ENCODE measurements around the gene GABARAP. TPM values are rescaled to one million over a fixed set of nuclear protein-coding genes. Genes with fewer than 3 reads are reported as not detected.

Gene GABARAP
- polyA plus RNA-seq, 4 donors: 396 to 619 (median 451) TPM

DNA sequence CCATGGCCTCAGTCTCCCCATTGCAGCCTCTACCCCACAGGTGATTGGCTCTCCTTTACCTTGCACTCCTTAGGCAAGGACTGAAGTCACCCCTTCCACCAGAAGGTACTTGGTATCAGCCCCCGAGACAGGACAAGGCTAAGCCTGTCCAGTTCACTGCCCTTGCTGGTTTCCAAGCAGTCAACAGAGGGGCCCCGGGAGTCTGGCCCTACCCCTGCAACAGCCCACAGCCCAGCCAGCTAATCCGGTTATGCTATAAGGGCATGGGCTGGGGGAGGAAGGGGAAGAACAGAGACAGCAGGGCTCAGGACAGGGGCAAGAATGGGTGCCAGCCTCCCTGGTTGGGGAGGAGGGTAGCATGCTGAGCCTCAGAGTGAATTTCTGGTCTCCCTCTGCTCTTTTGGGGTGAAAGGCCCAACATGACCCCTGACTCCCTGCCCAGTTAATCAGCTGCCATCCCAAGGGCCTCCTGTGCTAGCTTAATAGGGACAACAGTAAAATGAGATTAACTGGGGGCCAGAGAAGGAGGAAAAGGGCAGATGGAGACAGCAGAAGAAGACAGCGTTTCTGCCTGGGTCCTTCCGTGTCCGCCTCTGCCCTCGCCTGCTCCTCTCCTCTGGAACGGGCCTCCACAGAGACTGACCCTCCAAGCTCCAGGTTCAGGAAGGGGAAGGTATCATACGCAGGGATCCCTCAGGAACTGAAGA, 33.3 kb downstream of the GABARAP start:
- no peak for DNase-seq (ENCODE audit: low read depth in 4 of 4, low spot score in 2 of 4)

GRCh38 chr17:7208027-7208571, 34.1 kb downstream of the GABARAP start:
- no peak for DNase-seq (ENCODE audit: low read depth in 4 of 4, low spot score in 2 of 4)

- DNase-seq (ENCODE audit: low read depth in 4 of 4, low spot score in 2 of 4): no peak
Measured at GRCh38 chr17:7207120-7208001, 34.9 kb downstream of the GABARAP start.

DNA sequence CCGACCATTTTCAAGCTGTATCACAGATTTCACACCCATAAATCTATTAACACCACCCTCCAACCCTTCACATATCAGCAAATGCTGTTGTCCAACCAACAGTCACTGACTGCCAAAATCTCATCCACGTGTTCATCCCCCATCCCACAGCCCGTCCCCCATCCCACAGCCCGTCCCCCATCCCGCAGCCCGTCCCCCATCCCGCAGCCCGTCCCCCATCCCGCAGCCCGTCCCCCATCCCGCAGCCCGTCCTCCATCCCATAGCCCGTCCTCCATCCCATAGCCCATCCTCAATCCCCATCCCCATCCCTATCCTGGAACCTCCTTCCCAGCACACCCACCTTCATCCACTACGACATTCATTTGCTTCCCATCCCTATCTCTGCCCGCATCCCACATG, 36.7 kb downstream of the GABARAP start:
- no peak for DNase-seq (ENCODE audit: low read depth in 4 of 4, low spot score in 2 of 4)

- DNase-seq (ENCODE audit: low read depth in 4 of 4, low spot score in 2 of 4): peak in 2 of 4 donors; percentile 74 to 78
Measured at GRCh38 chr17:7204828-7205461, 37.3 kb downstream of the GABARAP start.

GRCh38 chr17:7204336-7204735, 37.9 kb downstream of the GABARAP start:
- no peak for DNase-seq (ENCODE audit: low read depth in 4 of 4, low spot score in 2 of 4)

GRCh38 chr17:7203391-7203790, 38.9 kb downstream of the GABARAP start:
- DNase-seq (ENCODE audit: low read depth in 4 of 4, low spot score in 2 of 4): no peak

- no peak for DNase-seq (ENCODE audit: low read depth in 4 of 4, low spot score in 2 of 4)
Measured at GRCh38 chr17:7196651-7197401, 45.4 kb downstream of the GABARAP start.

DNA sequence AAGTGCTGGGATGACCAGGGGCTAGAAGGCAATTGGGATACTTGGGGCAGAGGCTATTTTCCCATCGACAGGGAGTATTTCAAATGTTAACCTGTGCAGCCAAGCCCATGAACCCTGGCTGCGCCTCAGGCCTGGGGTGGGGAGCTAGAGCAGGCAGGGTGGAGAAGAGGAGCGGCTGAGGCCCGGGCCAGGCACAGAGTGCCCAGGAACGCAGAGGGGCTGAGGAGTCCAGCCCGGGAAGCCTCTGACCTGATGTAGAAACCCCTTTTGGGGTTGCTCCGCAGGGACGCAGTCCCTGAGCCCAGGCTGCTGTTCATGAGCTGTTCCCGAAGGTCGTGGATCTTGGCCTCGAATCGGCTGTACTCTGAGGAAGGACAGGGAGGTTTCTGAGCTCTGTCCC, 46.3 kb downstream of the GABARAP start:
- no peak for DNase-seq (ENCODE audit: low read depth in 4 of 4, low spot score in 2 of 4)

- DNase-seq (ENCODE audit: low read depth in 4 of 4, low spot score in 2 of 4): no peak
Measured at GRCh38 chr17:7192271-7192937, 49.8 kb downstream of the GABARAP start.

DNA sequence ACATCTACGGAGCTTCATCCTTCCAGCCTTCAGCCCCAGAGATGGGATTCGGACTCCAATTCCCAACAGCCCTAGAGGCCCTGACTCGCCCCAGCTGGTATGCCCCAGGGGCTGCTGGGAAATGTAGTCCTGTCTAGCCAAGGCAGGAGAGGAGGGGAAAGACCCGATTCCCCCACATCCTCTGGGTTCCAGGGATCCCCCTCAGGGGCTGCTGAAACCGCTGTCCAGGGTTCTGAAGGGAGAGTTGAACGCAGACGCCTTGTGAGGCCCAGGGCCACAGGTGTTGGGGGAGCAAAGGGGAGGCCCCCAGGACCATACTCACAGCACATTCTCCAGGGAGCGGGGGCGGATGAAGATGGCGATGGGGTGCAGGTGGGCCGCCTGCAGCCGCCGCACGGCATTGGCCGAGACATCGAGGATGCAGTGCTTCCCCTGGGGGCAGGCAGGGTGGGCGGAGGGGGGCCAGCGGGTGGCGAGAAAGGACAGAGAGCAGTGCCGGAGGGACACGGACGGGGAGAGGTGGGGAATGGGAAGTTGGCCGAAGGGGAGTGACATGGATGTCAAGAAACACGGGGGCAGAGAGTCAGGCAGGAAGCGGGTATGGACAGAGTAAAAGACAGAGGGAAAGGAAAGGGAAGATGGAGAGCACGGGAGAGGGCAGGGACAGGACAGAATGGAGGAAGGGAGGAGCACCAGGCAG, 50.5 kb downstream of the GABARAP start:
- DNase-seq (ENCODE audit: low read depth in 4 of 4, low spot score in 2 of 4): no peak

DNA sequence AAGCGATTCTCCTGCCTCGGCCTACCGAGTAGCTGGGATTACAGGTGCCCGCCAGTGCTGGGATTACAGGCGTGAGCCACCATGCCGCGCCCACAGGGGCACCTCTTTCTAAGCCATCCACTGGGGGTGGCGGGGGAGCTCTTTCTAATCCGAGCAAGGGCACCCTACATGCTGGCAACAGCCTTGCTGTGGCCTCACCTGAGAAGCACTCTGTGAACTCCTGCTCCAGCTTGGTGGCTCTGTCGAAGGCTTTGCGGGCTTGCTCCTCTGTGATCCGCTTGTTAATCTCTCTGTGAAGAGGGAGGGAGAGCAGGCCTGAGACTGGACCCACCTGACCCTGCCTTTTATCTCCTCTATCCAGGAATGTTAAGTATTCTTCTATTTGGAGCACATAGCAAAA, 51.2 kb downstream of the GABARAP start:
- no peak for DNase-seq (ENCODE audit: low read depth in 4 of 4, low spot score in 2 of 4)

DNA sequence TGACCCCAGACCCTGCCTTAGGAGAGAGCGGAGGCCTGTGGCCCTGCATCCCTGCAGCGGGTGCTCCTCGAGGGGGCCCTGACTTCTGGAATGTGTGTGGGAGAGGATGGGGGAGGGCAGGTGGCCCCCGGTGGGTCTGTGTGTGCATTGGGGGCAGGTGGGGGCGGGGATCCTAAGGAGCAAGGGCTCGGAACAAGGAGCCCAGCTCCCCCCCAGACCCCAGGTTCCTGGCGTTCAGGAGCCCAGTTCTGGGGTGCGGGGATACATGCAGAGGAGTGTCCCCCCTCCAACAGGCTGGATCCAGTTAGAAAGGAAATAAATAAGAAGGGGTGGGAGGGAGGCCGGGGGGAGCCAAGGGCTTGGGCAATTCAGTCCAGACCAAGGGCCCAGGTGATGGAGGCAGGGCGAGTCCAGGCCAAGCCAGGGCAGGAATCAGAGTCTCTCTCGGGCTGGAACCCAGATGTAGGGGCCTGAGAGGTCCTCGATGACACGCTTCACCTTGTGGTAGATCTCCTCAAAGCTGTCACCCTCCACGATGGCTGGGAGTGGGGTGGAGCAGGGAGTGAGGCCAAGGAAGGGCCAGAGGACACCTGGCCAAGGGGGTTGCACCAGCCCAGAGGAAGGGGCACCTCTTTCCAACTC, 51.9 kb downstream of the GABARAP start:
- no peak for DNase-seq (ENCODE audit: low read depth in 4 of 4, low spot score in 2 of 4)

Other genes starting within 250 kb of the GABARAP start
- gene ALOX12, start 246.4 kb downstream of the GABARAP start, polyA plus RNA-seq (ENCODE audit: insufficient read length in 4 of 4): 1 to 10 TPM; 1.5 to 3.8 (median 2.7) TPM
- 100 to 1,000 TPM; 160 to 224 (median 185) TPM for gene RNASEK, start 229.8 kb downstream of the GABARAP start, polyA plus RNA-seq (ENCODE audit: insufficient read length in 4 of 4)
- 10 to 100 TPM; 21.3 to 27.0 (median 24.7) TPM for gene BCL6B, start 219.4 kb downstream of the GABARAP start, polyA plus RNA-seq (ENCODE audit: insufficient read length in 4 of 4)
- 1 to 10 TPM; 2.9 to 4.8 (median 3.5) TPM for gene SLC16A13, start 206.4 kb downstream of the GABARAP start, polyA plus RNA-seq (ENCODE audit: insufficient read length in 4 of 4)
- gene SLC16A11, start 198.4 kb downstream of the GABARAP start, polyA plus RNA-seq (ENCODE audit: insufficient read length in 4 of 4): under 1 TPM; 0.31 to 0.71 (median 0.49) TPM
- gene CLEC10A, start 162.2 kb downstream of the GABARAP start, polyA plus RNA-seq (ENCODE audit: insufficient read length in 4 of 4): 1 to 10 TPM; 1.1 to 2.3 (median 1.3) TPM
- gene ASGR2, start 127.6 kb downstream of the GABARAP start, polyA plus RNA-seq (ENCODE audit: insufficient read length in 4 of 4): 1 to 10 TPM; 1.1 to 3.2 (median 1.7) TPM
- gene ASGR1, start 63.1 kb downstream of the GABARAP start, polyA plus RNA-seq (ENCODE audit: insufficient read length in 4 of 4): 10 to 100 TPM in 1 of 4 donors, 1 to 10 TPM in 3; 6.3 to 10.1 (median 8.3) TPM
- gene DLG4, start 22.6 kb downstream of the GABARAP start, polyA plus RNA-seq (ENCODE audit: insufficient read length in 4 of 4): 10 to 100 TPM; 21.1 to 53.3 (median 39.1) TPM
- 100 to 1,000 TPM; 409 to 581 (median 511) TPM for gene ACADVL, start 22.5 kb downstream of the GABARAP start, polyA plus RNA-seq (ENCODE audit: insufficient read length in 4 of 4)
- 10 to 100 TPM; 47.7 to 78.0 (median 62.9) TPM for gene DVL2, start 7.9 kb downstream of the GABARAP start, polyA plus RNA-seq (ENCODE audit: insufficient read length in 4 of 4)
- gene PHF23, start 3.0 kb downstream of the GABARAP start, polyA plus RNA-seq (ENCODE audit: insufficient read length in 4 of 4): 10 to 100 TPM; 51.8 to 74.3 (median 60.9) TPM
- 100 to 1,000 TPM; 136 to 149 (median 141) TPM for gene CTDNEP1, start 9.3 kb upstream of the GABARAP start, polyA plus RNA-seq (ENCODE audit: insufficient read length in 4 of 4)
- 10 to 100 TPM; 43.7 to 61.9 (median 50.9) TPM for gene ELP5, start 9.8 kb upstream of the GABARAP start, polyA plus RNA-seq (ENCODE audit: insufficient read length in 4 of 4)
- gene CLDN7, start 20.0 kb upstream of the GABARAP start, polyA plus RNA-seq (ENCODE audit: insufficient read length in 4 of 4): 10 to 100 TPM; 47.1 to 59.9 (median 55.1) TPM
- 1 to 10 TPM; 2.2 to 2.8 (median 2.5) TPM for gene SLC2A4, start 39.3 kb upstream of the GABARAP start, polyA plus RNA-seq (ENCODE audit: insufficient read length in 4 of 4)
- 1 to 10 TPM; 2.5 to 5.3 (median 3.1) TPM for gene YBX2, start 52.2 kb upstream of the GABARAP start, polyA plus RNA-seq (ENCODE audit: insufficient read length in 4 of 4)
- gene EIF5A, start 65.2 kb upstream of the GABARAP start, polyA plus RNA-seq (ENCODE audit: insufficient read length in 4 of 4): 100 to 1,000 TPM; 286 to 397 (median 312) TPM
- 100 to 1,000 TPM in 1 of 4 donors, 10 to 100 TPM in 3; 88.7 to 115 (median 95.8) TPM for gene GPS2, start 72.9 kb upstream of the GABARAP start, polyA plus RNA-seq (ENCODE audit: insufficient read length in 4 of 4)
- gene NEURL4, start 86.9 kb upstream of the GABARAP start, polyA plus RNA-seq (ENCODE audit: insufficient read length in 4 of 4): 10 to 100 TPM; 25.4 to 39.7 (median 31.4) TPM
- 10 to 100 TPM in 2 of 4 donors, 1 to 10 TPM in 2; 7.3 to 10.9 (median 10.0) TPM for gene ACAP1, start 94.1 kb upstream of the GABARAP start, polyA plus RNA-seq (ENCODE audit: insufficient read length in 4 of 4)
- 10 to 100 TPM; 11.2 to 13.9 (median 12.5) TPM for gene KCTD11, start 109.7 kb upstream of the GABARAP start, polyA plus RNA-seq (ENCODE audit: insufficient read length in 4 of 4)
- gene TMEM95, start 112.7 kb upstream of the GABARAP start, polyA plus RNA-seq (ENCODE audit: insufficient read length in 4 of 4): not detected
- gene TNK1, start 138.6 kb upstream of the GABARAP start, polyA plus RNA-seq (ENCODE audit: insufficient read length in 4 of 4): 1 to 10 TPM; 3.1 to 7.9 (median 5.7) TPM
- gene PLSCR3, start 152.1 kb upstream of the GABARAP start, polyA plus RNA-seq (ENCODE audit: insufficient read length in 4 of 4): 10 to 100 TPM; 27.8 to 51.2 (median 41.2) TPM
- gene TMEM256, start 161.6 kb upstream of the GABARAP start, polyA plus RNA-seq (ENCODE audit: insufficient read length in 4 of 4): 100 to 1,000 TPM in 1 of 4 donors, 10 to 100 TPM in 3; 82.2 to 108 (median 90.2) TPM
- gene NLGN2, start 165.4 kb upstream of the GABARAP start, polyA plus RNA-seq (ENCODE audit: insufficient read length in 4 of 4): 10 to 100 TPM; 17.5 to 38.6 (median 30.2) TPM
- gene SPEM1, start 177.9 kb upstream of the GABARAP start, polyA plus RNA-seq (ENCODE audit: insufficient read length in 4 of 4): not detected
- under 1 TPM in 1 of 4 donors, not detected in 3; 0.06 TPM for gene SPEM2, start 183.2 kb upstream of the GABARAP start, polyA plus RNA-seq (ENCODE audit: insufficient read length in 4 of 4)
- gene SPEM3, start 186.4 kb upstream of the GABARAP start, polyA plus RNA-seq (ENCODE audit: insufficient read length in 4 of 4): not detected
- 1 to 10 TPM; 3.7 to 5.7 (median 4.8) TPM for gene TMEM102, start 193.0 kb upstream of the GABARAP start, polyA plus RNA-seq (ENCODE audit: insufficient read length in 4 of 4)
- gene FGF11, start 197.1 kb upstream of the GABARAP start, polyA plus RNA-seq (ENCODE audit: insufficient read length in 4 of 4): 1 to 10 TPM; 6.1 to 6.9 (median 6.4) TPM
- gene CHRNB1, start 202.6 kb upstream of the GABARAP start, polyA plus RNA-seq (ENCODE audit: insufficient read length in 4 of 4): 10 to 100 TPM; 10.3 to 10.8 (median 10.6) TPM
- gene ZBTB4, start 237.2 kb upstream of the GABARAP start, polyA plus RNA-seq (ENCODE audit: insufficient read length in 4 of 4): 10 to 100 TPM; 38.6 to 50.6 (median 44.2) TPM
- gene SLC35G6, start 239.0 kb upstream of the GABARAP start, polyA plus RNA-seq (ENCODE audit: insufficient read length in 4 of 4): under 1 TPM in 2 of 4 donors, not detected in 2; 0.46 to 0.72 TPM
- gene POLR2A, start 241.9 kb upstream of the GABARAP start, polyA plus RNA-seq (ENCODE audit: insufficient read length in 4 of 4): 100 to 1,000 TPM; 101 to 163 (median 116) TPM

Data from left renal cortex interstitium (tissue), 4 donors.